ENCODE results near the gene BTBD18. TPM values are rescaled to one million over a fixed set of nuclear protein-coding genes. Genes with fewer than 3 reads are reported as not detected.
A peak's percentile ranks its signal among the peaks of the same experiment; 100 is the strongest.

The BTBD18 gene
- total RNA-seq, 6 donors from 2014 or later: not detected

DNA sequence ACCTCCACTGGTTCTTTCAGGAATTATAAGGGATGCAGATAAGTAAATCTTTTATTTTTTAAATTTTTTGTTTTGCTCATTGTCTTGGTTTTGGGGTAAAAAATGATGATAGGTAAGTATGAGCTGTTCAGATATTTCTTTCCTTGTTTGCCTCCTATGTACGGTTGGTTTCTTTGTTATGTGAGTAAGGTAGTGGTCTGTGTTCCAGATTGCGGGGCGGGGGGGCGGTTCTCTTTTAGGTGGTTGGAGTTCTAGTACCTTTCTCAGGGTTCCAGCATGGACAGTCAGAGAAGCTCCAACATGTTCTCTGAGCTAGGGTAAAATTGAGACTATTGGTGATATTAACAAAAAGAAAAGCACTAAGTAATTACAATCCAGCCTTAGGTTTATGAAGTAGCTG lies 12.4 kb upstream of the BTBD18 start:
- Histone ChIP-seq H3K36me3 (no peaks in the 10 kb centered on the region), H3K27ac (peak overlapping the region; percentile 84 to 92 (median 90)), H3K4me3 (peak overlapping the region; percentile 44 to 75 (median 59)), H3K4me1 (peaks cover 20 to 44% (median 36%) of the 10 kb centered on the region in 4 donors), H3K9me3 (no peaks in the 10 kb centered on the region), H3K27me3 (no peaks in the 10 kb centered on the region)
- no peak for TF ChIP-seq POLR2AphosphoS5 (IDR thresholded peaks at IDR 0.05)
- 27 to 37% methylated on average over 4 of the region's 4 CpGs for WGBS, 2 donors
- ATAC-seq (ENCODE audit: low FRiP score in 2 of 2): no peak
- no peak for DNase-seq

DNA sequence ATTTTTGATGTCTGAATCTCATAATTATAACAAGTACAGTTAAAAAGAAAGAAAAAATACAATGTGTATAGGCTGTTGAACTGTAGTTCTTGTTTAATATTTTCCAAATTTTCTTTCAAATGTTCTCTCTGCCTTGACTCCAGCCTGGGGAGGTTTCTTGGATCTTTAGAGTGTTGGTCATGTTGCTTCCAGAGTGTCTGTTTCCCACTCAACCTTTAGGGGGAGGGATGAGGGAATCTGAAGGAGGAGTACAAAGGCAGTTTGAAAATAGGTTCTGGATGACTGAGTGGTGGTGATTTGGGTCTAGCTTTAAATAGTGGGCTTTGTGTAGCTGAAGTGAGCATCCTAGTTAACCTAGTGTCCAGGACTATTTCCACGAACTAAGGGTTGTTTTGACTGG lies 11.9 kb upstream of the BTBD18 start:
- peak overlapping the region; percentile 84 to 92 (median 90) for H3K27ac ChIP-seq
- no peaks in the 10 kb centered on the region for H3K9me3 ChIP-seq
- ATAC-seq (ENCODE audit: low FRiP score in 2 of 2) (peak in 1 of 2 donors; percentile 29), DNase-seq (no peak)
- no peaks in the 10 kb centered on the region for H3K27me3 ChIP-seq
- H3K4me3 ChIP-seq: peak overlapping the region; percentile 44 to 75 (median 59)
- WGBS, 2 donors: 6 to 13% methylated on average over 1 of the region's 1 CpG
- no peaks in the 10 kb centered on the region for H3K36me3 ChIP-seq
- peaks cover 17 to 39% (median 33%) of the 10 kb centered on the region in 4 donors for H3K4me1 ChIP-seq
- TF ChIP-seq POLR2AphosphoS5 (IDR thresholded peaks at IDR 0.05): no peak
- TF ChIP-seq, protein P1, sequence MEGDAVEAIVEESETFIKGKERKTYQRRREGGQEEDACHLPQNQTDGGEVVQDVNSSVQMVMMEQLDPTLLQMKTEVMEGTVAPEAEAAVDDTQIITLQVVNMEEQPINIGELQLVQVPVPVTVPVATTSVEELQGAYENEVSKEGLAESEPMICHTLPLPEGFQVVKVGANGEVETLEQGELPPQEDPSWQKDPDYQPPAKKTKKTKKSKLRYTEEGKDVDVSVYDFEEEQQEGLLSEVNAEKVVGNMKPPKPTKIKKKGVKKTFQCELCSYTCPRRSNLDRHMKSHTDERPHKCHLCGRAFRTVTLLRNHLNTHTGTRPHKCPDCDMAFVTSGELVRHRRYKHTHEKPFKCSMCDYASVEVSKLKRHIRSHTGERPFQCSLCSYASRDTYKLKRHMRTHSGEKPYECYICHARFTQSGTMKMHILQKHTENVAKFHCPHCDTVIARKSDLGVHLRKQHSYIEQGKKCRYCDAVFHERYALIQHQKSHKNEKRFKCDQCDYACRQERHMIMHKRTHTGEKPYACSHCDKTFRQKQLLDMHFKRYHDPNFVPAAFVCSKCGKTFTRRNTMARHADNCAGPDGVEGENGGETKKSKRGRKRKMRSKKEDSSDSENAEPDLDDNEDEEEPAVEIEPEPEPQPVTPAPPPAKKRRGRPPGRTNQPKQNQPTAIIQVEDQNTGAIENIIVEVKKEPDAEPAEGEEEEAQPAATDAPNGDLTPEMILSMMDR (IDR thresholded peaks at IDR 0.05): peak in 3 of 6 experiments; percentile 30 to 35 (median 33)
- TF ChIP-seq POLR2A (IDR thresholded peaks at IDR 0.05): peak in 1 of 4 donors; percentile 17
- TF ChIP-seq EP300 (IDR thresholded peaks at IDR 0.05): no peak

DNA sequence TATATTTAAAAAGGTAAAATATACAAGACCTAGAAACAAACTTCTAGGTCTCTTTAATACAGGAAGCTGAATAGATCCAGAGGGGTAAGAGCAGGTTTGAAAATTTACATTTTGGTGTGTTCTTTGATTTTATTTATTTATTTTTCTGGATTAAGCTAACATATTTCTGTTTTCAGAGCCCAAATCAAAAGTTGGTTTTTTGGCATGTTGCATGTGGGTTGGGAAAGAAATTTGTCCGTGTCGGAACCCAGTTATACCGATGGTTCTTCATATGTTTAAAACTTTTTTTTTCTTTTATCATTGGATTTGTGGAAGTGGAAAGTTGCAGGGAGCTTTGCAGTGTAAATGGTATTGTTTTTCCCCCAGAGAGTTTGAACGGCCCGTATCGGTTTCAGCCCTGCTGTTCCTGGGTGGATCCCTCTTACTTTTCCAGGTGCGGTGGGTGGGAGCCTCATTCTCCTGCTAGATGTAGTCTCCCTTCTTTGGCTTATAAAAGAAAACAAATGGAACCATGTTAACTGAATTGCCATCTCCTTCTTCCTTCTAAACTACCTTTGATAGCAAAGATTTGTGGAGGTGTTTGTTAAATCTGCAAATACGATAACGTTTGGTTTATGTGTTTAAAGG lies 10.7 kb upstream of the BTBD18 start:
- Histone ChIP-seq H3K27ac (peak overlapping the region; percentile 84 to 92 (median 90)), H3K4me1 (peaks cover 15 to 34% (median 27%) of the 10 kb centered on the region in 4 donors), H3K9me3 (no peaks in the 10 kb centered on the region), H3K4me3 (peak overlapping the region; percentile 44 to 75 (median 59)), H3K36me3 (no peaks in the 10 kb centered on the region), H3K27me3 (no peaks in the 10 kb centered on the region)
- TF ChIP-seq POLR2AphosphoS5 (IDR thresholded peaks at IDR 0.05) (no peak), EP300 (IDR thresholded peaks at IDR 0.05) (no peak), POLR2A (IDR thresholded peaks at IDR 0.05) (no peak)
- TF ChIP-seq, protein P1 (IDR thresholded peaks at IDR 0.05): no peak
- 3 to 9% methylated on average over 9 of the region's 9 CpGs for WGBS, 2 donors
- DNase-seq: no peak
- ATAC-seq (ENCODE audit: low FRiP score in 2 of 2): peak in 1 of 2 donors; percentile 49

DNA sequence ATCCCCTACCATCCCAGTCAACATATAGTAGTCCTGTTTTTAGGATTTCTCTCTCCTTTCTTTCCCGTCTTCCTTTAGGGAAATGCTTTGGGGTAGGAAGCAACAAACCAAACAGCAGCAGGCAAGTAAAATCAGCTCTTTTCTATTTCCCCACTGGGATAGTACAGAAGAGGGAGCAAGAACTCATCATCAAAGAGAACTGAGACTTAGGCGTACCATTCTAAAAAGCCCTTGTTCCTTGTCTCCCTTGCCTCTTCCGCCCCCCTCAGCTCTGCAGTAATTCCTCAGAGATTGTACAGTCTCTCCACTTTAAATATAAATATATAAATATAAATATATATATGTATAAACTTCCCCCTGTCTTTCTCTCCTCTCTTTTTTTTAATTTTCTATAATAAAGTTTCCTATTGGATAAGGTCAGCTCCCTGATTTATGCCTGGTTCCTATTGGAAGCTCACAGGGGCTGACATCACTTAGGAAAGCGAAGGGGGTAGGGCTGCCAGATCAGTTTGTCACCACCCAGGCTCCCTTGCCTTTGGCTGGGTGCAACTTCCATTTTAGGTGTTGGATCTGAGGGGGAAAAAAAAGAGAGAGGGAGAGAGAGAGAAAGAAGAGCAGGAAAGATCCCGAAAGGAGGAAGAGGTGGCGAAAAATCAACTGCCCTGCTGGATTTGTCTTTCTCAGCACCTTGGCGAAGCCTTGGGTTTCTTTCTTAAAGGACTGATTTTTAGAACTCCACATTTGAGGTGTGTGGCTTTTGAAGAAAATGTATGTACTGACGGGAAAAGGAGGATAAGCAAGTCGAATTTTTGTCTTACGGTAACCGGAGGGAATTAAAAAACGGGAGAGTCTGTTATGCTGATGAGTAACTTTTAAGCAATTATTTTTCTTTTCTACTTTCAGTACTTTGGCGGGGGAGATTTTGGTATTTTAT lies 9.9 kb upstream of the BTBD18 start, which contains the start of gene CTNND1:
Gene CTNND1, plus strand, starts transcription at position 502 of the 934 bp plus-strand sequence. CDS start 29,677 bp downstream, outside the sequence.
- Histone ChIP-seq H3K36me3 (no peaks in the 10 kb centered on the region), H3K4me1 (peaks cover 15 to 28% (median 22%) of the 10 kb centered on the region in 4 donors), H3K4me3 (peak within 1 kb of the TSS; percentile 44 to 75 (median 59)), H3K9me3 (no peaks in the 10 kb centered on the region), H3K27me3 (no peaks in the 10 kb centered on the region), H3K27ac (peak within 1 kb of the TSS; percentile 84 to 92 (median 90))
- ATAC-seq (ENCODE audit: low FRiP score in 2 of 2) (peak; percentile 98 to 99), DNase-seq (peak in 1 of 2 donors; percentile 87)
- 9 to 11% methylated on average over 13 of the region's 13 CpGs for WGBS, 2 donors
- TF ChIP-seq EP300 (IDR thresholded peaks at IDR 0.05) (no peak), POLR2A (IDR thresholded peaks at IDR 0.05) (peak in 3 of 4 donors; percentile 39 to 86 (median 76)), POLR2AphosphoS5 (IDR thresholded peaks at IDR 0.05) (peak; percentile 71 to 93)
- TF ChIP-seq, protein P1 (IDR thresholded peaks at IDR 0.05): peak in 1 of 6 experiments; percentile 8

DNA sequence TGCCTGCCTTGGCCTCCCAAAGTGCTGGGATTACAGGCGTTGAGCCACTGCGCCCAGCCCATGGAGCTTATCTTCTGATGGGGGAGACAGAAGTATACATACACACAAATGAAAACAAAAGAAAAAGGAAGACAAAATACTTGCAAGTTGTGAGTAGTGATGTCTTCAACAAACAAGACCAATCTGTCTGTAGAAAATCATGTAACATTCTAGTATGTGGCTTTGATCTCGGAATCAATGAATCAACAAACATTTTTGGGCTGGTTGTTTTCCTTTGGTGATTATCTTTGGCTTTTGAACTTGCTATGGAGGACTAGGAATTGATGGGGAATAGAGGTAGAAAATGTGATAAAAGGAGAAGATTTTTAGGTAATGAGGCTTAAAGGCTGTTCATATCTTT lies 6.6 kb upstream of the BTBD18 start:
- Histone ChIP-seq H3K27me3 (no peaks in the 10 kb centered on the region), H3K4me3 (no peak overlapping the region), H3K9me3 (no peaks in the 10 kb centered on the region), H3K27ac (no peak overlapping the region), H3K36me3 (no peaks in the 10 kb centered on the region), H3K4me1 (no peaks in the 10 kb centered on the region)
- TF ChIP-seq EP300 (IDR thresholded peaks at IDR 0.05) (no peak), POLR2A (IDR thresholded peaks at IDR 0.05) (no peak), POLR2AphosphoS5 (IDR thresholded peaks at IDR 0.05) (no peak)
- TF ChIP-seq, protein P1 (IDR thresholded peaks at IDR 0.05): no peak
- WGBS, 2 donors: 87 to 94% methylated on average over 3 of the region's 3 CpGs
- DNase-seq (no peak), ATAC-seq (ENCODE audit: low FRiP score in 2 of 2) (no peak)
